Uterus (tissue), 4 donors: ENCODE measurements around the gene GRIK5. TPM values are rescaled to one million over a fixed set of nuclear protein-coding genes. Genes with fewer than 3 reads are reported as not detected.
"Not testable (repeated sequence)": the region's sequence is repeated elsewhere in the genome, so short reads cannot be mapped to it uniquely, and the experiment has no call there.

Source experiments
- DNase-seq, 2 donors: peaks; one replicate each; pipeline ENCODE4 v3.0.0-alpha.2; 2019 to 2020
- H3K27ac ChIP-seq, 2 donors: fragments of 200-600 bp; sonication (generic); 1 replicate in 1 of 2; 2 replicates in 1 of 2; pipeline ENCODE4 v1.5.1; 2016 to 2018
- H3K27me3 ChIP-seq, 2 donors: fragments of 200-600 bp; sonication (generic); one replicate each; pipeline ENCODE4 v1.5.1; 2018 to 2019; ENCODE audit warnings: control low read depth in 1 of 2
- H3K36me3 ChIP-seq, 2 donors: fragments of 200-600 bp; sonication (generic); one replicate each; pipeline ENCODE4 v1.5.1; 2019; ENCODE audit warnings: control low read depth in 1 of 2
- H3K4me1 ChIP-seq, 2 donors: fragments of 200-600 bp; sonication (generic); one replicate each; pipeline ENCODE4 v1.5.1; 2018 to 2019; ENCODE audit warnings: control low read depth in 1 of 2
- H3K4me3 ChIP-seq, 2 donors: fragments of 200-600 bp; sonication (generic); 1 replicate in 1 of 2; 2 replicates in 1 of 2; pipeline ENCODE4 v1.5.1; 2018 to 2019; ENCODE audit warnings: mild to moderate bottlenecking in 1 of 2
- H3K9me3 ChIP-seq, 2 donors: fragments of 200-600 bp; sonication (generic); one replicate each; pipeline ENCODE4 v1.5.1; 2019; ENCODE audit warnings: control low read depth in 1 of 2
- POLR2A ChIP-seq, 2 donors: fragments of 450-650 bp; IDR thresholded peaks; one replicate each; pipeline ENCODE4 v1.6.1; 2016; ENCODE audit warnings: antibody characterized with exemption in 2 of 2, mild to moderate bottlenecking in 1 of 2, moderate library complexity in 1 of 2
- intact Hi-C: fragments of 100-400 bp; cut with DNase I; formaldehyde crosslinking; loops from one replicate; pipeline ENCODE4 v1.15.1; 2023; ENCODE audit warnings: low total_unique reads
- total RNA-seq, 4 donors: library from RNA; depleted of rRNA in 3 of 4; stranded (reverse); fragments of >200 nt in 3 of 4; gene quantifications; one replicate each; pipeline versions ENCODE4 v1.1.0 to v1.2.4, GENCODE V29; 2014 to 2023
- TF ChIP-seq, protein P1 (sequence below), 4 experiments: fragments of 200-600 bp in 2 of 4; fragments of 450-650 bp in 2 of 4; sonication (generic) in 2 of 4; IDR thresholded peaks; one replicate each; pipeline ENCODE4 v1.5.1; 2016 to 2019; ENCODE audit warnings: antibody characterized with exemption in 4 of 4, mild to moderate bottlenecking in 2 of 4, moderate library complexity in 1 of 4
- donor health status: DM: yes; HTN: yes; CAD: no.

GRIK5 gene
- total RNA-seq, 4 donors from 2014 or later, result 5.6 to 17.8 (median 7.0) TPM; not detected in 1

DNA sequence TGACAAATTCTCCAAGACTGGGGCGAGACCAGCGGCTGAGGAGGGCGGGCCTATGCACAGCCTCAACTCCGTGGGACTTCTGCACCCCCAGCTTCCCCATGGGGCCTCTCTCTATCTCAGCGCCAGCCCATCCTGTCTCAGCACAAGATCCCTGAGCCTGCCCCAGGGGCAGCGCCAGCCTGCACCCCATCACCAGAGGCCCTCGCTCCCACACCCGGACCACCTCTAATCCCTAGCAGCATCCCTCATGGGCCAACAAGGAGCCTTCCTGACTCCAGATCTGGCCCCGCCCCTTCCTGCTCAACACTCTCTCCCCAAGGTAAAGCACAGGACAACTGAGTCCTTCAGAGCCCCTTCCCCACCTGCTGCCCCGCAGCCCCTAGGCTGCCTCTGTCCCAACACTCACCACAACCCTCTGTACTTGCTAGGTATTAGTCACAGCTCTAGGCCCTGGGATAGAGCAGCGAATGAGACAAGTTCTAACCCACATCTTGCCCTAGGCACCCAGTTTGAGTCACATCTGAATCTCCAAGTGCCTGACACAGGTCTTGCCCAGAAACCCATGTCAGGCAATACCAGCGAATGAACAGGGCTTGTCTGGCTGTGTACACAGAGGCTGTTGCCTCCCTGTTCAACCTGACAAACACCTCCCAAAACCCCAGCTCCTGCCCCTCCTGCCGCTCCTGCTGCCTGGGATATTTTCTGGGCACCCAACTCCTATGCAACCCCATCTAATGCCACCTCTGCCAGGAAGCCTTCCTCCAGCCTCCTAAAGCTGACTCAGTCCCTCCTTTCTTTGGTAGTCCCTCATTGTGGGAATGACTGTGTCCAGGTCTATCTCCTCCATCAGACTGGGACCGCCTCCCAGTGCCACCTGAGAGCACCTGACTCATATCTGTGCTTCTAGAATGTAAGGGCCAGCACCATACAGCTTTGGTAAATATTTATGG is 18.6 kb downstream of the GRIK5 start:
- Histone ChIP-seq H3K27me3 (no peaks in the 10 kb centered on the region), H3K9me3 (no peaks in the 10 kb centered on the region), H3K27ac (no peak overlapping the region), H3K36me3 (no peaks in the 10 kb centered on the region), H3K4me3 (no peak overlapping the region), H3K4me1 (no peaks in the 10 kb centered on the region)
- DNase-seq, result no peak
- intact Hi-C loops, result no loop called here
- TF ChIP-seq, protein P1, sequence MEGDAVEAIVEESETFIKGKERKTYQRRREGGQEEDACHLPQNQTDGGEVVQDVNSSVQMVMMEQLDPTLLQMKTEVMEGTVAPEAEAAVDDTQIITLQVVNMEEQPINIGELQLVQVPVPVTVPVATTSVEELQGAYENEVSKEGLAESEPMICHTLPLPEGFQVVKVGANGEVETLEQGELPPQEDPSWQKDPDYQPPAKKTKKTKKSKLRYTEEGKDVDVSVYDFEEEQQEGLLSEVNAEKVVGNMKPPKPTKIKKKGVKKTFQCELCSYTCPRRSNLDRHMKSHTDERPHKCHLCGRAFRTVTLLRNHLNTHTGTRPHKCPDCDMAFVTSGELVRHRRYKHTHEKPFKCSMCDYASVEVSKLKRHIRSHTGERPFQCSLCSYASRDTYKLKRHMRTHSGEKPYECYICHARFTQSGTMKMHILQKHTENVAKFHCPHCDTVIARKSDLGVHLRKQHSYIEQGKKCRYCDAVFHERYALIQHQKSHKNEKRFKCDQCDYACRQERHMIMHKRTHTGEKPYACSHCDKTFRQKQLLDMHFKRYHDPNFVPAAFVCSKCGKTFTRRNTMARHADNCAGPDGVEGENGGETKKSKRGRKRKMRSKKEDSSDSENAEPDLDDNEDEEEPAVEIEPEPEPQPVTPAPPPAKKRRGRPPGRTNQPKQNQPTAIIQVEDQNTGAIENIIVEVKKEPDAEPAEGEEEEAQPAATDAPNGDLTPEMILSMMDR (IDR thresholded peaks at IDR 0.05), result no peak
- TF ChIP-seq POLR2A (IDR thresholded peaks at IDR 0.05), result no peak

DNA sequence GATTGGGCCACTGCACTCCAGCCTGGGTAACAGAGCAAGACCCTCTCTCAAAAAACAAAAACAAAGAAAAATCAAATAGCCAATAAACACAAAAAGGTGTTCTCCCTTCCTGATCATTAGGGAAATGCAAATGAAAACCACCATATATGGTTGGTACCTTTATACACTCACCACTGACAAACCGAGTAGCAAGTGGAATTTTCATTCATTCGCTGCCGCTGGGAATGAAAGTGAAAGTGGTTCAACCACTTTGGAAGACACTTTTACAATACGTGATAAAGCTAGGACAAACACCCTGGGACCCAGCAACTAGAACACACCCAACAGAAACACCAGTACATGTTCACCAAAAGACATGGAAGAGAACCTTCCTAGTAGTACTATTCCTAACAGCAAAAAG is 21.0 kb downstream of the GRIK5 start:
- Histone ChIP-seq H3K4me3 (no peak overlapping the region), H3K4me1 (no peaks in the 10 kb centered on the region)

DNA sequence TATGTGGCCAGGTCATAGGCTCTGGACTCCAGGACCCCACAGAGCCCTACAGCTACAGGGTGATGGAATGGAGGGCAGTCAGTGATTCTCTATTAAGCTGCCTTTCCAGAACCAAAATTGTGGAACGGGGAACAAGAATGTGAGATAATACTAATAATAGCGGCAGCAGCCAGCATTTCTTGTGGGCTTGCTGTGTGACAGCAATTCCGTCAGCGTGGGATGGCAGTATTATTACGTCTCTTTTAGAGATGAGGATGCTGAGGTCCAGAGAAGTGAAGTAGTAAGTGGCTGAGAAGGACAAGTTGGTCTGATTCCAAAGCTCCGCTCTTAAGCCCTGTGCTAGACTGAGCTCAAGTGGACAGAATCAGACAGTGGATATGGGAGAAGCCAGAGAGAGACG is 24.4 kb downstream of the GRIK5 start:
- intact Hi-C loops, result no loop called here
- no peaks in the 10 kb centered on the region for H3K27me3 ChIP-seq
- TF ChIP-seq, protein P1 (IDR thresholded peaks at IDR 0.05), result no peak
- no peak for TF ChIP-seq POLR2A (IDR thresholded peaks at IDR 0.05)
- H3K36me3 ChIP-seq, result no peaks in the 10 kb centered on the region
- no peak for DNase-seq
- H3K4me3 ChIP-seq, result no peak overlapping the region
- no peaks in the 10 kb centered on the region for H3K9me3 ChIP-seq
- H3K4me1 ChIP-seq, result no peaks in the 10 kb centered on the region
- no peak overlapping the region for H3K27ac ChIP-seq

More for the DNA sequence above, 21.0 kb downstream of the GRIK5 start:
- H3K27ac ChIP-seq, result no peak overlapping the region
- no peak for TF ChIP-seq POLR2A (IDR thresholded peaks at IDR 0.05)
- TF ChIP-seq, protein P1 (IDR thresholded peaks at IDR 0.05), result no peak
- intact Hi-C loops, result no loop called here
- no peaks in the 10 kb centered on the region for H3K27me3 ChIP-seq
- H3K9me3 ChIP-seq, result no peaks in the 10 kb centered on the region
- DNase-seq, result no peak
- H3K36me3 ChIP-seq, result no peaks in the 10 kb centered on the region

DNA sequence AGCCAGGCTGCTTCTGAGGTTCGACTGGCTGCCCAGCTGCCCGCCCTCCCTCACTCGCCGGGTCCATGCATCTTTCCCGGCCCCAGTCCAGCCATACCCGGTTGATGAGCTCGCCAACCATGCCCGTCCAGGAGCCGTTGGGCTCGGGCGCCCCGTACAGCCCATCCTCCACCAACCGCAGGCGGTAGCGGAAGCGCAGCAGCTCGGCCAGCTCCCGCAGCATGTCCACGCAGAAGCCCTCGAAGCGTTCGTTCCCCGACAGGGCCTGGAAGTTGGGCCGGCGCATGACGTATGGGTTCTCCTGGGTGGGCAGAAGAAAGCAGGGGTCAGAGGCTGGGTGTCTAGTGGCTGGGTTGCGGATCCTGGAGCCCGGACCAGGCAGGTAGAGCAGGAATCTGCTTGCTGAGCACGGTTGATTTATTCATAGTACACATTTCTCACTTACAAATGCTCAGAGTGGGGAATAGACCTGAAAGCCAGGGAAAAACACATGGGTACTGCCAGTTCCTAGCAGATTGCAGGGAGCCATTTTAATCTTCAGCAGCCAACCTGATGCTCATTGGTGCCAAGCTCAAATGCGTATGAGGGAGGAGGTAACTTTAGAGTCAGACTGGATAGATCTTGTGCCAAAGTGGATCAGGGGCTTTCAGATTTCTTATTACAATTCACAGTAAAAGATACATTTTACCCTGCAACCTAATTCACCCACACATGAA is 27.4 kb downstream of the GRIK5 start:
- no peaks in the 10 kb centered on the region for H3K9me3 ChIP-seq
- H3K4me1 ChIP-seq, result no peaks in the 10 kb centered on the region
- H3K27me3 ChIP-seq, result no peaks in the 10 kb centered on the region
- H3K36me3 ChIP-seq, result no peaks in the 10 kb centered on the region
- no peak overlapping the region for H3K4me3 ChIP-seq
- H3K27ac ChIP-seq, result no peak overlapping the region
- no peak for TF ChIP-seq POLR2A (IDR thresholded peaks at IDR 0.05)
- intact Hi-C loops, result no loop called here
- no peak for DNase-seq

DNA sequence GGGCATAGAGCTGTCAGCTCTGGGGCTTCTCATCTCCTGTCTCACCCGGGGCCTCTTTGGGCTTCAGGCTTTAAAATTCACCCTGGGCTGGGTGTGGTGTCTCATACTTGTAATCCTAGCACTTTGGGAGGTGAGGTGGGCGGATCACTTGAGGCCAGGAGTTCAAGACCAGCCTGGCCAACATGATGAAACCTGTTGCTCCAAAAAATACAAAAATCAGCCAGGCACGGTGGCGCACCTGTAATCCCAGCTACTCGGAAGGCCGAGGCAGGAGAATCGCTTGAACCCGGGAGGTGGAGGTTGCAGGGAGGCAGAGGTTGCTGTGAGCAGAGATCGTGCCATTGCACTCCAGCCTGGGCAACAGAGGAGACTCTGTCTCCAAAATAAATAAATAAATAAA is 29.5 kb downstream of the GRIK5 start:
- DNase-seq, H3K4me3 ChIP-seq, H3K27ac ChIP-seq, intact Hi-C loops, H3K4me1 ChIP-seq, H3K36me3 ChIP-seq, H3K27me3 ChIP-seq, H3K9me3 ChIP-seq: not testable (repeated sequence)

DNA sequence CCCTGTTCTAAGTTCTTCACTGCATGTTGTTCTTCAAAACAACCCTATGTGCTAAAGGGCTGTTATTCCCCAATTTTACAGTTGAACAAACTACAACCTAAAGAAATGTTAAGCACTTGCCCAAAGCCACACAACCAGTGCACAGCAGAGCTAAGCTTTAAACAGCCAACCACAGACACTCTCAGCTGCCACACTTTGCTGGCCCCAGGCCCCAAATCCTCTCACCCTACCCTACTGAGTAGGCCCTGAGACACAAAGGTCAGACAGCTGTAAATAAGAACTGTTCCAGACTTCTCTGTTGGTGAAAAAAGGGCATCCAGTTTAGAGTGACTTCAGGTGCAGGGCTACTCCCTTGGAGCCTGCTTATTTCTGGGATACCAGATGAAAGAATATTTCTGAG is 30.0 kb downstream of the GRIK5 start:
- intact Hi-C loops, result no loop called here

More for the DNA sequence above, 30.0 kb downstream of the GRIK5 start:
- Histone ChIP-seq H3K4me1 (no peaks in the 10 kb centered on the region), H3K9me3 (no peaks in the 10 kb centered on the region), H3K27ac (no peak overlapping the region), H3K4me3 (no peak overlapping the region), H3K36me3 (no peaks in the 10 kb centered on the region), H3K27me3 (no peaks in the 10 kb centered on the region)
- TF ChIP-seq, protein P1 (IDR thresholded peaks at IDR 0.05), result no peak
- TF ChIP-seq POLR2A (IDR thresholded peaks at IDR 0.05), result no peak
- DNase-seq, result no peak
